AML-193 (cell line): Measurements from ENCODE around the gene IFRD2.
"Not testable (repeated sequence)": the region's sequence is repeated elsewhere in the genome, so short reads cannot be mapped to it uniquely, and the experiment has no call there.

ENCODE experiments used
- DNase-seq, 2 experiments: peaks; one replicate each; lab custom pipeline; 2025; lab: John Stamatoyannopoulos, UW

The IFRD2 gene

GRCh38 chr3:50268276-50268675, 24.0 kb downstream of the IFRD2 start:
- DNase-seq, result no peak

GRCh38 chr3:50267280-50267913, 24.8 kb downstream of the IFRD2 start:
- no peak for DNase-seq

- DNase-seq, result no peak
These were observed 25.4 kb downstream of the IFRD2 start for GRCh38 chr3:50266836-50267235.

- no peak for DNase-seq
These were observed 26.2 kb downstream of the IFRD2 start for GRCh38 chr3:50266017-50266416.

GRCh38 chr3:50265571-50265970, 26.7 kb downstream of the IFRD2 start:
- no peak for DNase-seq

GRCh38 chr3:50264964-50265485, 27.2 kb downstream of the IFRD2 start:
- DNase-seq, result no peak

- no peak for DNase-seq
These were observed 27.8 kb downstream of the IFRD2 start for GRCh38 chr3:50264383-50264963.

- DNase-seq, result no peak
These were observed 28.5 kb downstream of the IFRD2 start for GRCh38 chr3:50263478-50264382.

- DNase-seq, result no peak
These were observed 29.5 kb downstream of the IFRD2 start for GRCh38 chr3:50262778-50263177.

GRCh38 chr3:50262200-50262599, 30.0 kb downstream of the IFRD2 start:
- DNase-seq, result not testable (repeated sequence)

GRCh38 chr3:50261505-50261904, 30.7 kb downstream of the IFRD2 start:
- no peak for DNase-seq

GRCh38 chr3:50260942-50261441, 31.2 kb downstream of the IFRD2 start:
- no peak for DNase-seq

- peak; percentile 88 to 91 for DNase-seq
These were observed 31.9 kb downstream of the IFRD2 start for GRCh38 chr3:50260027-50260941.

GRCh38 chr3:50259432-50260026, 32.7 kb downstream of the IFRD2 start:
- DNase-seq, result no peak

GRCh38 chr3:50258979-50259378, 33.2 kb downstream of the IFRD2 start:
- no peak for DNase-seq

- DNase-seq, result no peak
These were observed 34.1 kb downstream of the IFRD2 start for GRCh38 chr3:50258029-50258680.

- DNase-seq, result peak in 1 of 2 experiments; percentile 13
These were observed 35.0 kb downstream of the IFRD2 start for GRCh38 chr3:50256978-50257890.

GRCh38 chr3:50255251-50255615, 37.0 kb downstream of the IFRD2 start:
- DNase-seq, result no peak

GRCh38 chr3:50254577-50255250, 37.5 kb downstream of the IFRD2 start:
- peak; percentile 14 to 16 for DNase-seq
